Esophagus muscularis mucosa (tissue), 3 donors: ENCODE data around the gene PRDM16.

Experiments used
- POLR2A ChIP-seq: fragments of 450-650 bp; IDR thresholded peaks from one replicate; pipeline ENCODE4 v1.6.1; 2017; ENCODE audit warnings: antibody characterized with exemption, moderate library complexity, mild to moderate bottlenecking, low read depth
- POLR2AphosphoS5 ChIP-seq, 2 donors: sonication (generic); formaldehyde crosslinking; IDR thresholded peaks; one replicate each; pipeline ENCODE4 v1.6.1; 2017; ENCODE audit warnings: antibody characterized with exemption in 2 of 2
- TF ChIP-seq, protein P1 (sequence below), 3 experiments: fragments of 200-600 bp in 2 of 3; fragments of 450-650 bp in 1 of 3; sonication (generic) in 2 of 3; IDR thresholded peaks; one replicate each; pipeline ENCODE4 v1.5.1; 2017 to 2019; ENCODE audit warnings: antibody characterized with exemption in 3 of 3, mild to moderate bottlenecking in 2 of 3, moderate library complexity in 1 of 3

DNA sequence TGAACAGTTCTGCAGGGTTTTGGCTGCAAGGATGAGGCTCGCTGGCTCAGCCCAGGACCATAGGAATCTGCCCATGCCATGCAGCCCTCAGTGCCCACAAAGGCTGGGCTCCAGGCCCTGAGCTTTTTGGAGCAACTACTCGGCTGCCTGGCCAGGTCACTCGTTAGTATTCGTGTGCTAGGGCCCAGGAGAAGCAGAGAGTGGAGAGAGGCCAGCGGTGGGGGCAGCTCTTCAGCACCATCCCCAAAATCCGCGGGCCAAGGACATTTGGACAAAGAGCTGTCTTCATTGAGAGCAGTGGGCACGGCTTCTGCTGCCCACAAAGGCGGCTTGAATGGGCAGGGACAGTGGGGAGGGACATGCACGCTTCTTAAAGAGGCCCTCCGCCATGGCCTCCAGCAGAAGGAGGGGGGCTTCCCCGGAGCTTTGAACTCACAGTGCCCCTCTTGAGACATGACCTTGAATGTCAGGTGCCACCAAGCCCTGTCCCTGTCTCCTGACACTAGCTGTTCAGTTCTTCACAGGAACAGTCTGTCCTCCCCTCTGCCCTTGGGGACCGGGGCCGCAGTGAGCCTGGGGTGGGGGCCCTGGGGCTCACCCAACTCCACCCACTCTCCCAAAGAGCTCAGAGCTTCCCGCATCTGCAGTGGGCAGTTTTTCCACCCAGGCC, 279.3 kb downstream of the PRDM16 start:
- TF ChIP-seq POLR2A (no peak), POLR2AphosphoS5 (IDR thresholded peaks at IDR 0.05) (no peak)
- TF ChIP-seq, protein P1, sequence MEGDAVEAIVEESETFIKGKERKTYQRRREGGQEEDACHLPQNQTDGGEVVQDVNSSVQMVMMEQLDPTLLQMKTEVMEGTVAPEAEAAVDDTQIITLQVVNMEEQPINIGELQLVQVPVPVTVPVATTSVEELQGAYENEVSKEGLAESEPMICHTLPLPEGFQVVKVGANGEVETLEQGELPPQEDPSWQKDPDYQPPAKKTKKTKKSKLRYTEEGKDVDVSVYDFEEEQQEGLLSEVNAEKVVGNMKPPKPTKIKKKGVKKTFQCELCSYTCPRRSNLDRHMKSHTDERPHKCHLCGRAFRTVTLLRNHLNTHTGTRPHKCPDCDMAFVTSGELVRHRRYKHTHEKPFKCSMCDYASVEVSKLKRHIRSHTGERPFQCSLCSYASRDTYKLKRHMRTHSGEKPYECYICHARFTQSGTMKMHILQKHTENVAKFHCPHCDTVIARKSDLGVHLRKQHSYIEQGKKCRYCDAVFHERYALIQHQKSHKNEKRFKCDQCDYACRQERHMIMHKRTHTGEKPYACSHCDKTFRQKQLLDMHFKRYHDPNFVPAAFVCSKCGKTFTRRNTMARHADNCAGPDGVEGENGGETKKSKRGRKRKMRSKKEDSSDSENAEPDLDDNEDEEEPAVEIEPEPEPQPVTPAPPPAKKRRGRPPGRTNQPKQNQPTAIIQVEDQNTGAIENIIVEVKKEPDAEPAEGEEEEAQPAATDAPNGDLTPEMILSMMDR (IDR thresholded peaks at IDR 0.05), result no peak
